Measurements from ENCODE around the gene DUSP2.
A peak's percentile ranks its signal among the peaks of the same experiment; 100 is the strongest.

Gene DUSP2

GRCh38 chr2:96129528-96130120 lies 15.6 kb downstream of the DUSP2 start:
- Histone ChIP-seq H3K27ac (ENCODE audit: low read depth, low read length) (no peak overlapping the region), H3K4me1 (ENCODE audit: control insufficient read depth in 1 of 2, insufficient read depth in 2 of 2, low read length in 2 of 2) (no peaks in the 10 kb centered on the region), H3K23ac (ENCODE audit: low read length) (no peak overlapping the region), H2BK12ac (ENCODE audit: low read length) (no peak overlapping the region), H3K4me3 (ENCODE audit: low read depth, low read length) (no peak overlapping the region), H2AFZ (ENCODE audit: insufficient read depth, low read length, poor library complexity) (no peak overlapping the region), H3K27me3 (ENCODE audit: insufficient read depth, low read length) (no peaks in the 10 kb centered on the region), H3K79me2 (ENCODE audit: control insufficient read depth, insufficient read depth, low read length, poor library complexity) (no peaks in the 10 kb centered on the region), H3K18ac (ENCODE audit: low read length) (no peak overlapping the region), H2BK120ac (ENCODE audit: insufficient read depth, low read length, poor library complexity) (no peak overlapping the region), H3K14ac (ENCODE audit: low read length) (no peak overlapping the region), H3K4me2 (ENCODE audit: low read length) (no peak overlapping the region), H3K9ac (ENCODE audit: low read length) (no peak overlapping the region), H4K91ac (ENCODE audit: low read depth, low read length) (no peak overlapping the region), H3K79me1 (ENCODE audit: low read length) (no peaks in the 10 kb centered on the region), H3K9me3 (ENCODE audit: insufficient read depth, low read depth, low read length) (peaks cover 3% of the 10 kb centered on the region), H4K12ac (ENCODE audit: low read depth, low read length) (no peak overlapping the region), H3K36me3 (ENCODE audit: control insufficient read depth in 1 of 2, insufficient read depth in 2 of 2, low read length in 2 of 2) (no peaks in the 10 kb centered on the region), H3K4ac (ENCODE audit: low read depth, low read length) (no peak overlapping the region), H4K8ac (ENCODE audit: low read depth, low read length) (no peak overlapping the region), H2AK5ac (ENCODE audit: low read length) (no peak overlapping the region), H2BK5ac (ENCODE audit: low read depth, low read length, poor library complexity) (no peak overlapping the region)
- no peak for DNase-seq
- no CpG with 5 or more reads among the region's 16 CpGs for WGBS (ENCODE audit: extremely low coverage, insufficient coverage, insufficient read length)

DNA sequence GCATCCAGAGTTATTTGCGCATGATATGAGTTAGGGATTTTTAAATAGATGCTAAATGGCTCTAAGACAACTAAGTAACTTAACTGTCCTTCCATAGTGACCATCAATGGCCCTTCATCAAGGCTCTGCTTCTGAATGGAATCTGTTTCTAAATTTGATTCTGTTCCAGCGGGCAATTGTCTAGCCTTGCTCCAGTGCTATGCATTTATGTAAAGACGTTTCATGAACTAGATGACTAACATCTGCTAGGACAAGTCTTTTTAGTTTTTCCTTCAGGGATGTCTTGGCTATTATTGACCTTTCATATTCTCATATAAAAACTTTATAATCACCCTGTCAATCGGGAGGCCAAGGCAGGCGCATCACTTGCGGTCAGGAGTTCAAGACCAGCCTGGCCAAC lies 16.8 kb downstream of the DUSP2 start:
- H2AK5ac ChIP-seq (ENCODE audit: low read length) = no peak overlapping the region
- no peaks in the 10 kb centered on the region for H3K79me2 ChIP-seq (ENCODE audit: control insufficient read depth, insufficient read depth, low read length, poor library complexity)
- H3K4me2 ChIP-seq (ENCODE audit: low read length) = no peak overlapping the region
- no peaks in the 10 kb centered on the region for H3K79me1 ChIP-seq (ENCODE audit: low read length)
- H3K9ac ChIP-seq (ENCODE audit: low read length) = no peak overlapping the region
- H2AFZ ChIP-seq (ENCODE audit: insufficient read depth, low read length, poor library complexity) = no peak overlapping the region
- no peak overlapping the region for H4K8ac ChIP-seq (ENCODE audit: low read depth, low read length)
- H3K27me3 ChIP-seq (ENCODE audit: insufficient read depth, low read length) = no peaks in the 10 kb centered on the region
- no peaks in the 10 kb centered on the region for H3K4me1 ChIP-seq (ENCODE audit: control insufficient read depth in 1 of 2, insufficient read depth in 2 of 2, low read length in 2 of 2)
- H2BK12ac ChIP-seq (ENCODE audit: low read length) = no peak overlapping the region
- no peak overlapping the region for H2BK120ac ChIP-seq (ENCODE audit: insufficient read depth, low read length, poor library complexity)
- no peak for DNase-seq
- H2BK5ac ChIP-seq (ENCODE audit: low read depth, low read length, poor library complexity) = no peak overlapping the region
- WGBS (ENCODE audit: extremely low coverage, insufficient coverage, insufficient read length) = no CpG with 5 or more reads among the region's 6 CpGs
- no peak overlapping the region for H3K4ac ChIP-seq (ENCODE audit: low read depth, low read length)
- H3K18ac ChIP-seq (ENCODE audit: low read length) = no peak overlapping the region
- H4K91ac ChIP-seq (ENCODE audit: low read depth, low read length) = no peak overlapping the region
- peaks cover 3% of the 10 kb centered on the region for H3K9me3 ChIP-seq (ENCODE audit: insufficient read depth, low read depth, low read length)
- H3K23ac ChIP-seq (ENCODE audit: low read length) = no peak overlapping the region
- H3K36me3 ChIP-seq (ENCODE audit: control insufficient read depth in 1 of 2, insufficient read depth in 2 of 2, low read length in 2 of 2) = no peaks in the 10 kb centered on the region
- no peak overlapping the region for H4K12ac ChIP-seq (ENCODE audit: low read depth, low read length)
- H3K27ac ChIP-seq (ENCODE audit: low read depth, low read length) = no peak overlapping the region
- no peak overlapping the region for H3K14ac ChIP-seq (ENCODE audit: low read length)
- H3K4me3 ChIP-seq (ENCODE audit: low read depth, low read length) = no peak overlapping the region

GRCh38 chr2:96124406-96125265 lies 20.6 kb downstream of the DUSP2 start:
- H4K8ac ChIP-seq (ENCODE audit: low read depth, low read length) = no peak overlapping the region
- H3K9me3 ChIP-seq (ENCODE audit: insufficient read depth, low read depth, low read length) = no peaks in the 10 kb centered on the region
- no peak overlapping the region for H3K18ac ChIP-seq (ENCODE audit: low read length)
- H3K79me2 ChIP-seq (ENCODE audit: control insufficient read depth, insufficient read depth, low read length, poor library complexity) = no peaks in the 10 kb centered on the region
- H3K4ac ChIP-seq (ENCODE audit: low read depth, low read length) = no peak overlapping the region
- no peak overlapping the region for H2BK12ac ChIP-seq (ENCODE audit: low read length)
- no peak overlapping the region for H3K4me2 ChIP-seq (ENCODE audit: low read length)
- DNase-seq = no peak
- no peaks in the 10 kb centered on the region for H3K27me3 ChIP-seq (ENCODE audit: insufficient read depth, low read length)
- no peaks in the 10 kb centered on the region for H3K36me3 ChIP-seq (ENCODE audit: control insufficient read depth in 1 of 2, insufficient read depth in 2 of 2, low read length in 2 of 2)
- H3K79me1 ChIP-seq (ENCODE audit: low read length) = no peaks in the 10 kb centered on the region
- no peak overlapping the region for H3K9ac ChIP-seq (ENCODE audit: low read length)
- no peak overlapping the region for H2AFZ ChIP-seq (ENCODE audit: insufficient read depth, low read length, poor library complexity)
- no peak overlapping the region for H3K14ac ChIP-seq (ENCODE audit: low read length)
- H4K12ac ChIP-seq (ENCODE audit: low read depth, low read length) = no peak overlapping the region
- no peak overlapping the region for H2BK120ac ChIP-seq (ENCODE audit: insufficient read depth, low read length, poor library complexity)
- no peak overlapping the region for H4K91ac ChIP-seq (ENCODE audit: low read depth, low read length)
- no peaks in the 10 kb centered on the region for H3K4me1 ChIP-seq (ENCODE audit: control insufficient read depth in 1 of 2, insufficient read depth in 2 of 2, low read length in 2 of 2)
- H3K23ac ChIP-seq (ENCODE audit: low read length) = no peak overlapping the region
- no peak overlapping the region for H2AK5ac ChIP-seq (ENCODE audit: low read length)
- H3K27ac ChIP-seq (ENCODE audit: low read depth, low read length) = no peak overlapping the region
- H3K4me3 ChIP-seq (ENCODE audit: low read depth, low read length) = peak overlapping the region; percentile 3
- H2BK5ac ChIP-seq (ENCODE audit: low read depth, low read length, poor library complexity) = no peak overlapping the region
- WGBS (ENCODE audit: extremely low coverage, insufficient coverage, insufficient read length) = no CpG with 5 or more reads among the region's 14 CpGs

DNA sequence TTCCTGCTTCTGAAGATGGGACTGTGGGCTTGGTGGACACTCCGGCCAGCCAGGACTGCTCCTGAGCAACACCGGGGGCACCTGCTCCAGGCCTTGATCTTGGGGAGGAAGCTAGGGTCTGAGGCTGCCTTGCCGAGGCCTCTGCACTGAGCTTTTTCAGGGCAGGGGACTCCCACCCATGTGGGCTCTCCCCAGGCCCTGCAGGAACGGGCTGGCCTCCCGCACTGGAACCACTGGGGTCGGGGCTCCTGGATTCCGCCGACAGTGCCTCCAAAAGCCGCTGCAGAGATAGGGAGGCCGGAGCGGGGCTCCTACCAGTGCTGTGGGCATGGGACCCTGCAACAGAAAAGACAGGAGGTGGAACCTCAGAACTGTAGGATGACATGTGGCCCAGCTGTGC lies 21.3 kb downstream of the DUSP2 start:
- H4K12ac ChIP-seq (ENCODE audit: low read depth, low read length) = no peak overlapping the region
- no peak overlapping the region for H2BK5ac ChIP-seq (ENCODE audit: low read depth, low read length, poor library complexity)
- H3K18ac ChIP-seq (ENCODE audit: low read length) = no peak overlapping the region
- H3K9ac ChIP-seq (ENCODE audit: low read length) = no peak overlapping the region
- H3K9me3 ChIP-seq (ENCODE audit: insufficient read depth, low read depth, low read length) = no peaks in the 10 kb centered on the region
- H3K79me2 ChIP-seq (ENCODE audit: control insufficient read depth, insufficient read depth, low read length, poor library complexity) = no peaks in the 10 kb centered on the region
- H2BK120ac ChIP-seq (ENCODE audit: insufficient read depth, low read length, poor library complexity) = no peak overlapping the region
- H4K91ac ChIP-seq (ENCODE audit: low read depth, low read length) = no peak overlapping the region
- no peak overlapping the region for H2BK12ac ChIP-seq (ENCODE audit: low read length)
- no peak overlapping the region for H2AFZ ChIP-seq (ENCODE audit: insufficient read depth, low read length, poor library complexity)
- no peak overlapping the region for H3K4me2 ChIP-seq (ENCODE audit: low read length)
- no peak overlapping the region for H2AK5ac ChIP-seq (ENCODE audit: low read length)
- no CpG with 5 or more reads among the region's 11 CpGs for WGBS (ENCODE audit: extremely low coverage, insufficient coverage, insufficient read length)
- H3K23ac ChIP-seq (ENCODE audit: low read length) = no peak overlapping the region
- no peak overlapping the region for H3K4me3 ChIP-seq (ENCODE audit: low read depth, low read length)
- no peaks in the 10 kb centered on the region for H3K27me3 ChIP-seq (ENCODE audit: insufficient read depth, low read length)
- no peak overlapping the region for H3K14ac ChIP-seq (ENCODE audit: low read length)
- H3K4ac ChIP-seq (ENCODE audit: low read depth, low read length) = no peak overlapping the region
- no peaks in the 10 kb centered on the region for H3K79me1 ChIP-seq (ENCODE audit: low read length)
- H3K27ac ChIP-seq (ENCODE audit: low read depth, low read length) = no peak overlapping the region
- no peak overlapping the region for H4K8ac ChIP-seq (ENCODE audit: low read depth, low read length)
- no peak for DNase-seq
- no peaks in the 10 kb centered on the region for H3K4me1 ChIP-seq (ENCODE audit: control insufficient read depth in 1 of 2, insufficient read depth in 2 of 2, low read length in 2 of 2)
- H3K36me3 ChIP-seq (ENCODE audit: control insufficient read depth in 1 of 2, insufficient read depth in 2 of 2, low read length in 2 of 2) = no peaks in the 10 kb centered on the region
